DND-41 (cell line): ENCODE results near the gene LDB2.

Source experiments
- CTCF ChIP-seq: IDR thresholded peaks from 2 replicates; pipeline ENCODE4 v1.5.1; 2012; ENCODE audit warnings: borderline replicate concordance, low read length, moderate library complexity, mild to moderate bottlenecking; ENCODE audit not compliant: poor library complexity, severe bottlenecking; ENCODE audit errors: extremely low read depth
- EZH2 ChIP-seq: IDR thresholded peaks from 3 replicates; pipeline ENCODE4 v1.6.1; 2012; ENCODE audit warnings: borderline replicate concordance, low read depth, mild to moderate bottlenecking, moderate library complexity, low read length, inconsistent platforms; ENCODE audit not compliant: severe bottlenecking

- TF ChIP-seq CTCF (no peak), EZH2 (no peak)
Observed at GRCh38 chr4:16462656-16463055, 435.8 kb downstream of the LDB2 start.
